DMS153 treated with DMSO at 0.1 percent for 48 hours (cell line): ENCODE results near the gene ADAMTS20.

Source experiments
- DNase-seq: peaks from one replicate; lab custom pipeline; 2025; ENCODE audit not compliant: unreplicated experiment; lab: John Stamatoyannopoulos, UW

Gene ADAMTS20

DNA sequence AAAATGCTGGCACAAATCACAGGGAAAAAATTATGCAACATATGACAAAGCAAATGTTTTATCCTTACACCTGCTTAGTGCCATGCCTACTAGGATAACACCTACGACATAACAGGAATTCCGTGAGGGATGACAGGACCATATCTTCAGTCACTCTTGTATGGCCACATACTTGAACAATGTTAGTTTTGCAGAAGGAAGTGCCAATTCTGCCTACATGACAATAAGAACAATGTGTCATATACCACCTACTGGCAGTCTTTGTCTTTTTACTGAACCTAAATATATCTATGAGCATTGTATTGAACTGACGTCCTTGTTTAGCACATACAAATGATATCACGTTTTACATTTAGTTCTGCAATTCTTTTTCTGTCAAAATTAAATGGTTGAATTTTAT, 234.0 kb downstream of the ADAMTS20 start:
- DNase-seq = no peak

DNA sequence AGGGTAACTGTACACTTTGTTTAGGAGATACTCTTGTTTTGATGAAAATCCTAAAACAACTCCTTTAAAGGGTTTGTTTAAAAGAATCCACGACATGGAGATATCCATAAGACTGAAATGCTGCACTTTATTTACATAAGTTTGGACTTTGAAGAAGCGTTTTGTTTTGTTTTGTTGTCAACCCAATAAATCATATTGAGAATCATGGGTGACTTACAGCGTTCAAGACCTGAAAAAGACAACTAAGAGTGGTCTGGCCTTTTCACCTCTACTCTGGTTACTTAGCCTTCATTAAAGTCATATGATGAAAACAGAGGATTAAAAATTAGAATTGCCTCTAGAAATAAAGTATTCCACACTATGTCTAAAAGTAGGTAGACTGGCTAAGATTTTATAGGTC, 234.8 kb downstream of the ADAMTS20 start:
- no peak for DNase-seq

DNA sequence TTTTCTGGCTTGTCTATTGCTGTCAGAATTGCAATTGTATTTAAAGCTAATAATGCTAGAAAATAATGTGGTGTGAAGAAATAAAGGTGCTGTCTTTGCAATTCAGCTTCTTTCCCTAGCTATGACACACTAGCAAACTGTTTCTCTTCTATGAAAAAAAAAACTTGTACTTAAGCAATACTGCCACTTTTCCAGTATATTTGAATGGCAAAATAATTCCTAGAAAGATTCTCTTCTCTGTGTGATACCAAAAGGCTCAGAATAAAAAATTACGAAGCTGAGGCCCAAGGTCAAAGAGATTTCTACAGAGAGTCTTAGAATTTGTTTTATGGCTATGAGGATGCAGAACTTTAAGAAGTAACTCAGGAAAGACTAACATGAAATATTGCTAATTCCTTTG, 235.5 kb downstream of the ADAMTS20 start:
- no peak for DNase-seq

DNA sequence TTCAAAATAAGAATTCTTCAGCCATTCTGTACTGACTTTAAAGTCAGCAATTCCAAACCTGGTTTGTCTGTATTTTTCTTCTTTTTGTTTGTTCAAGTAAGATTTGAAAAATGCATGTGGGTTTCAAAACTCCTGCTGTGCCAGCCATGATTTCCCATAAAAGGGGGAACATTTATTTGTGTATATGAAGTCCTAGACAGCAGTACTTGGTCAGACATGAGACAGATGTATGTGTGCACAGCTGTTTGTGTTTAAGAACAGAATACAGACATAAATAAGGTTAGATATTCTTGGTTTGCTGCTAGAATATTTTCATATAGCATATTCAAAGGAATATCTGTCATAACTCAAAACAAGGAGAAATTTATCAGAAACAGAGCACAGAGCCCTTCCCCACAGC, 236.0 kb downstream of the ADAMTS20 start:
- no peak for DNase-seq

DNA sequence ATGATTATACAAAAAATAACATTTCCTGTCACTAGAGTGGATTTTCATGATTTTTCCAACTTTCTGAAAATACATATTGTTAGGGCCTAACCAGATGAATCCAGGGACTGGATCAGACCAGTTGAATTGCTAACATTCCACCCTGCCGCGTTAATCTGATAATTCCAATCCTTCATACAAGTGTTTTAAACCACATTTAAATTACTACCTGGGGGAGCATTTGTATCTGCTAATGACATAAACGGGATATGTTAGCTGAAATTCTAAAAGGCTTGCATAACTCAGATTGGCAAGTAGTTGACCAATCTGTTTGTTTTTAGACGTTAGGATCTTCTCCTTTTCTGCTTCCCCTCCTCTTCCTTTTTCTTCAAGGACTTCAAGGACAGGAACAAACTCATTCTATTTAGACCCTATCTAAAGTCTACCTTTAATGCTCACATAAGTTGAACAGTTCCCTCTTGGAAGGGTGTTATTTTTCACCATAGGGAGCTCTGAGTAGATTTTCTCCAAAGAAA, 239.0 kb downstream of the ADAMTS20 start:
- DNase-seq = no peak

DNA sequence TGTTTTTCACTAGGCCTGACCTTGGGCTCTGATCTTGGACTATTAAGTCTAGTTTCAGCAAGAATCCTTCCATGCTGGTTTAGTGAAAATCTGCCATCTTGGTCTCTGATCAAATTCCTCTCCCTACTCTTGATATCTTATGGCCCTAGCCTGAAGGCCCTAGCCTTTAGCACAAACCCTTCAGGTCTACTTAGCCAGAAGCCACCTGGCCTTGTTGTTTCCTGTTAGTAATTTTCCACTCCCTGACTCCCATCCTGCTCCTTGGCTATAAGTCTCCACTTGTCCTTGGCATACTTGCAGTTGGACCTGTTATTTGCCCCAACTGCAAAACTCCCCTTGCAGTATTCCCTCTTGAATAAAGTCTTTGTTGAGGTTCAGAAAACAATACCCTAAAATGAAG, 241.4 kb downstream of the ADAMTS20 start:
- no peak for DNase-seq

DNA sequence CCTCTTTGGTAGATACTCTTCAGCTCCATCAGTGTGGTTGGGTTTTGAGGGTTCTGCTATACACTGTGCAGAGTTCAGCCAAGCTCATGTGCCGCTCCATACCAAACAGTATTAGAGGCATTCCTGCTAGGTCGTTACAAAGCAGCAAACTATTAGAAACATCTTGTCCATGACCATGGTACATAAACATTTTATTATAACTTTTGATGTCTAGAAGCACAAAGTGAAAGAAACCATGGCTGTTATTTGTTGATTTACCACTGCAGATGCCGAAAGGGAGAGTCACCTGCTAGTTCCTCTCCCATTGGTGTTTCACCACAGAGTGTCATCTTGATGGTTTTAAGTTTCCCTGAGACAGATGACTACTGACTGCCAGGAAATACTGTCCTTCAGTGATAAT, 242.0 kb downstream of the ADAMTS20 start:
- DNase-seq = no peak

DNA sequence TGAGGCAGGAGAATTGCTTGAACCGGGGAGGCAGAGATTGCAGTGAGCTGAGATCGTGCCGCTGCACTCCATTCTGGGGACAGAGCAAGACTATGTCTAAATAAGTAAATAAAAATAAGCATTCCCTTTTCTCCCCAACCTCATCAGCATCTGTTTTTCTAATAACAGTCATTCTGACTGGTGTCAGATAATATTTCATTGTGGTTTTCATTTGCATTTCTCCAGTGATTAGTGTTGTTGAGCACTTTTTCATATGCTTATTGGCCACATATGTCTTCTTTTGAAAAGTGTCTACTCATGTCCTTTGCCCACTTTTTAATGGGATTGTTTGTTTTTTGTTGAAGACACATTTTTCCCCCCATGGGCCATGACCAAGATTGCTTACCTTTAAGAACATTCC, 243.2 kb downstream of the ADAMTS20 start:
- DNase-seq = no peak

DNA sequence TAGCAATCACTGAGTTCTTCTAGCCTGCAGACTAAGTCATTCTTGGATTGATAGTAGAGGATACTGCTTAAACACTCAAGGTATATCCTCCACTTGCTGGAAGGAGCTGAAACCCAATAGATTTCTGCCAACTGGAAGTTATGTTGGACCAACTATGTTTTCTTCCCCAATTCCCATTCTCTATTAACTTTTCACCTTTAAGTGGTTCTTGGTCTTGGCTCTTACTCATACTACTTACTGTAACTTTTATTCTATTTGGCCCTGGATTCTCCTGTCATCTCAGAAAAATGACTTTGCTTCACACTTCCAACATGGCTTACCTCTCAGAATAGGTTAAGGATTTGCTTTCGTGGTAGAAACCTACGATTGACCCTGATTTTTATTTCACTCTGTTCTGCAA, 244.9 kb downstream of the ADAMTS20 start:
- DNase-seq = no peak

DNA sequence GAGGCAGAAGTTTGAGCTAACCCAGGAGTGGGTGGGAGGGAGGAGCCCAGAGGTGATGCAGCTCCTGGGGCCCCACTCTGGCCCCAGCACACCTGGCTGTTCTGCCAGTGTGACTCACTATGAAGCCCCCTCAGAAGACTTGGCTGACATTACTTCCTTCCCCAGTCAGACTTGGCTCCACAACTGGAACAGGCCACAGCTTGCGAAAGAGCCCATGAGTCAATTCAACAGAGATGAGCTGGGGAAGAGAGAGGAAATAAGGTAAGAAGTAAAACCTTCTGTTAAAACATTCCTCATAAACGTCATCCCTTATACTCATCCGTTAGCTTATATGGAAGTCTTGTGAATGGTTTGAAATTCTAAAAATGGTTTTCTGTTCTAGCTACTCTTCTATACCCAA, 245.9 kb downstream of the ADAMTS20 start:
- DNase-seq = no peak

DNA sequence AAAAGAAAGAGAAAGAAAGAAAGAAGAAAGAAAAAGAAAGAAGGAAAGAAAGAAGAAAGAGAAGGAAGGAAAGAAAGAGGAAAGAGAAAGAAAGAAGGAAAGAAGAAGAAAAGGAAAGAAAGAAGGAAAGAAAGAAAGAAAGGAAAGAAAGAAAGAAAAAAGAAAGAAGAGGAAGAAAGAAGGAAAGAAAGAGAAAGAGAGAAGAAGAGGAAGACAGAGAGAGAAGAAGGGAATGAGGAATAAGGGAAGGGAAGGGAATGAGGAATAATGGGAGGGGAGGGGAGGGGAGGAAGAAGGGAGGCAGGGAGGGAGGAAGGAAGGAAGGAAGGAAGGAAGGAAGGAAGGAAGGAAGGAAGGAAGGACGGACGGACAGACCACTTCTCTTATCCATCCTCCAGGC, 246.9 kb downstream of the ADAMTS20 start:
- DNase-seq = no peak
